HCT116 (cell line): ENCODE data around the gene ZC3H12C. TPM values are rescaled to one million over a fixed set of nuclear protein-coding genes. Genes with fewer than 3 reads are reported as not detected.

Source experiments
- ATAC-seq: fragments of 200-7000 bp; cut with Tn5 transposase; 2 replicates; pipeline ENCODE4 v1.9.1; 2020; ENCODE audit warnings: mild to moderate bottlenecking, moderate library complexity
- BruUV-seq: library from RNA; stranded (reverse); fragments of 400-500 nt; replicated peaks from 2 replicates; lab custom pipeline; 2021; lab: Mats Ljungman, UMichigan
- CTCF ChIA-PET: fragments of 300-600 bp; sonication (Branson Sonifier 250); formaldehyde crosslinking; loops from one replicate; lab custom pipeline; 2021; ENCODE audit warnings: antibody characterized with exemption; lab: Charles Lee
- POLR2A ChIA-PET: fragments of 300-600, 350-600 bp; sonication (Branson Sonifier 250); formaldehyde crosslinking; loops from one replicate; lab custom pipeline; 2021; ENCODE audit warnings: antibody characterized with exemption; lab: Charles Lee
- RAD21 ChIA-PET, 2 experiments: fragments of 300-600 bp; sonication (Branson Sonifier 250); formaldehyde crosslinking; loops; one replicate each; lab custom pipeline; 2023; ENCODE audit warnings: low total read pairs in 2 of 2; ENCODE audit not compliant: uncharacterized antibody in 2 of 2, unreplicated experiment in 2 of 2, low non-redundant PET in 1 of 2; lab: Charles Lee
- DNase-seq: peaks from one replicate; pipeline ENCODE4 v3.0.0-alpha.2; 2010; ENCODE audit warnings: low read depth, low spot score
- H2AFZ ChIP-seq: fragments of 200-600 bp; shearing (Covaris generic), sonication (generic); 2 replicates; pipeline ENCODE4 v1.6.1; 2017; ENCODE audit warnings: low read depth, mixed run types, mixed read lengths, antibody characterized with exemption, low read length; ENCODE audit not compliant: poor library complexity, severe bottlenecking
- H3K27ac ChIP-seq: 2 replicates; pipeline ENCODE4 v1.5.1; 2012; ENCODE audit warnings: low read depth, low read length
- H3K27me3 ChIP-seq: fragments of 200-600 bp; sonication (generic); 2 replicates; pipeline ENCODE4 v1.6.1; 2016; ENCODE audit warnings: mixed run types, low read length, mixed read lengths; ENCODE audit not compliant: insufficient read depth
- H3K36me3 ChIP-seq, 2 experiments: fragments of 200-500 bp in 1 of 2; fragments of 200-600 bp in 1 of 2; sonication (Bioruptor generic) in 1 of 2; sonication (generic) in 1 of 2; 2 replicates each; pipeline versions ENCODE4 v1.5.1 to v1.6.1; 2014 to 2016; ENCODE audit warnings: low read length in 2 of 2, inconsistent platforms in 1 of 2, mixed read lengths in 1 of 2, mixed run types in 1 of 2; ENCODE audit not compliant: insufficient read depth in 2 of 2, control insufficient read depth in 1 of 2
- H3K4me1 ChIP-seq, 2 experiments: fragments of 200-600 bp in 1 of 2; sonication (generic) in 1 of 2; 2 replicates each; pipeline versions ENCODE4 v1.5.1 to v1.6.1; 2012 to 2017; ENCODE audit warnings: low read length in 2 of 2, inconsistent platforms in 1 of 2, mild to moderate bottlenecking in 1 of 2, mixed read lengths in 1 of 2, mixed run types in 1 of 2, moderate library complexity in 1 of 2; ENCODE audit not compliant: insufficient read depth in 2 of 2, control insufficient read depth in 1 of 2
- H3K4me2 ChIP-seq: fragments of 200-600 bp; sonication (generic); 2 replicates; pipeline ENCODE4 v1.6.1; 2017; ENCODE audit warnings: mixed run types, low read length, mixed read lengths
- H3K4me3 ChIP-seq, 2 experiments: fragments of 200-600 bp in 1 of 2; sonication (generic) in 1 of 2; replicated peaks in 1 of 2; 2 replicates each; pipeline ENCODE4 v1.5.1; 2011 to 2016; ENCODE audit warnings: low read length in 2 of 2, control low read depth in 1 of 2, low read depth in 1 of 2, mild to moderate bottlenecking in 1 of 2, mixed read lengths in 1 of 2, mixed run types in 1 of 2
- H3K79me2 ChIP-seq: fragments of 200-600 bp; sonication (generic); 2 replicates; pipeline ENCODE4 v1.6.1; 2017; ENCODE audit warnings: mild to moderate bottlenecking, mixed run types, low read length, moderate library complexity, mixed read lengths; ENCODE audit not compliant: insufficient read depth
- H3K9ac ChIP-seq: fragments of 200-600 bp; sonication (generic); 2 replicates; pipeline ENCODE4 v1.6.1; 2016; ENCODE audit warnings: low read length, mixed read lengths
- H3K9me2 ChIP-seq: fragments of 200-600 bp; sonication (generic), shearing (Covaris generic); 2 replicates; pipeline ENCODE4 v1.6.1; 2017; ENCODE audit warnings: mixed run types, mild to moderate bottlenecking, moderate library complexity; ENCODE audit not compliant: insufficient read depth
- H3K9me3 ChIP-seq, 2 experiments: fragments of 200-500 bp in 1 of 2; fragments of 200-600 bp in 1 of 2; sonication (Bioruptor generic) in 1 of 2; sonication (generic) in 1 of 2; 2 replicates each; pipeline ENCODE4 v1.6.1; 2014 to 2017; ENCODE audit warnings: low read length in 2 of 2, mixed read lengths in 2 of 2, inconsistent platforms in 1 of 2, low read depth in 1 of 2, mild to moderate bottlenecking in 1 of 2, mixed run types in 1 of 2, moderate library complexity in 1 of 2; ENCODE audit not compliant: control insufficient read depth in 1 of 2, insufficient read depth in 1 of 2
- H4K20me1 ChIP-seq: fragments of 200-600 bp; sonication (generic), shearing (Covaris generic); 2 replicates; pipeline ENCODE4 v1.6.1; 2017; ENCODE audit warnings: mixed run types, mild to moderate bottlenecking, moderate library complexity; ENCODE audit not compliant: insufficient read depth
- CTCF ChIP-seq, 3 experiments: fragments of 200-600 bp in 1 of 3; sonication (generic) in 1 of 3; IDR thresholded peaks in 2 of 3; conservative IDR thresholded peaks in 1 of 3; 2 replicates each; pipeline ENCODE4 v1.5.1; 2012 to 2017; ENCODE audit warnings: low read depth in 2 of 3, low read length in 2 of 3, antibody characterized with exemption in 1 of 3, borderline replicate concordance in 1 of 3, control low read depth in 1 of 3, mild to moderate bottlenecking in 1 of 3, mixed read lengths in 1 of 3, mixed run types in 1 of 3, moderate library complexity in 1 of 3; ENCODE audit not compliant: insufficient read depth in 1 of 3
- EGR1 ChIP-seq: IDR thresholded peaks from 2 replicates; pipeline ENCODE4 v1.6.1; 2012; ENCODE audit warnings: low read depth
- EZH2phosphoT487 ChIP-seq: fragments of 200-600 bp; IDR thresholded peaks from 2 replicates; pipeline ENCODE4 v1.6.1; 2018; ENCODE audit warnings: antibody characterized with exemption, borderline replicate concordance
- RAD21 ChIP-seq: IDR thresholded peaks from 2 replicates; pipeline ENCODE4 v1.6.1; 2012; ENCODE audit warnings: low read depth, mild to moderate bottlenecking
- REST ChIP-seq: IDR thresholded peaks from 2 replicates; pipeline ENCODE4 v1.6.1; 2012; ENCODE audit warnings: low read depth
- SP1 ChIP-seq: IDR thresholded peaks from 2 replicates; pipeline ENCODE4 v1.6.1; 2012; ENCODE audit warnings: low read depth
- TCF7L2 ChIP-seq: IDR thresholded peaks from 2 replicates; pipeline ENCODE4 v1.7.0; 2011; ENCODE audit warnings: borderline replicate concordance, inconsistent platforms; ENCODE audit not compliant: insufficient read depth, insufficient read length; ENCODE audit errors: extremely low read depth
- ZNF274 ChIP-seq: fragments of 200-500 bp; sonication (Bioruptor generic); IDR thresholded peaks from 2 replicates; pipeline ENCODE4 v1.6.1; 2014; ENCODE audit warnings: mild to moderate bottlenecking, low read depth, low read length, inconsistent platforms
- intact Hi-C: fragments of 100-400 bp; cut with micrococcal nuclease; formaldehyde crosslinking; loops from 2 replicates; pipeline ENCODE4 v1.10.0; 2022
- total RNA-seq: library from RNA; stranded (reverse); gene quantifications from one replicate; pipeline ENCODE4 v1.2.1, GENCODE V29; 2021; ENCODE audit not compliant: unreplicated experiment

Gene ZC3H12C
- total RNA-seq, 1 experiment from 2014 or later, result 10.2 TPM

- H3K4me2 ChIP-seq, result peak overlapping the region; percentile 18; the same call in 1 of the 2 replicates
- RAD21 ChIA-PET, result no interaction called here
- ATAC-seq (peak; percentile 36), DNase-seq (no peak)
- H3K27ac ChIP-seq, result no peak overlapping the region
- CTCF ChIA-PET, result no interaction called here
- intact Hi-C loops, result no loop called here
- H3K36me3 ChIP-seq, result no peaks in the 10 kb centered on the region
- no peak overlapping the region for H2AFZ ChIP-seq
- POLR2A ChIA-PET, result no interaction called here
- no peak overlapping the region for H3K9ac ChIP-seq
- H3K27me3 ChIP-seq, result no peaks in the 10 kb centered on the region
- H3K4me3 ChIP-seq, result no peak overlapping the region
- H3K79me2 ChIP-seq, result peaks cover 23% of the 10 kb centered on the region; the same call in 1 of the 2 replicates
- BruUV-seq, result no TSS peak
- no peaks in the 10 kb centered on the region for H4K20me1 ChIP-seq
- H3K4me1 ChIP-seq, result peaks cover 12 to 15% of the 10 kb centered on the region in 2 experiments; a peak in 2 of 4 replicates
- no peak for TF ChIP-seq RAD21
- TF ChIP-seq TCF7L2, result no peak
- no peak for TF ChIP-seq REST
- TF ChIP-seq EGR1, result no peak
- no peaks in the 10 kb centered on the region for H3K9me2 ChIP-seq
- no peaks in the 10 kb centered on the region for H3K9me3 ChIP-seq
These were observed 32.4 kb downstream of the ZC3H12C start for GRCh38 chr11:110125632-110126031.

- CTCF ChIA-PET, result no interaction called here
- no peaks in the 10 kb centered on the region for H4K20me1 ChIP-seq
- POLR2A ChIA-PET, result no interaction called here
These were observed 33.7 kb downstream of the ZC3H12C start for GRCh38 chr11:110126936-110127335.

More at GRCh38 chr11:110126936-110127335, 33.7 kb downstream of the ZC3H12C start:
- Histone ChIP-seq H2AFZ (no peak overlapping the region), H3K4me3 (no peak overlapping the region), H3K79me2 (peaks cover 23% of the 10 kb centered on the region; the same call in 1 of the 2 replicates), H3K27me3 (no peaks in the 10 kb centered on the region), H3K27ac (no peak overlapping the region), H3K4me2 (no peak overlapping the region), H3K4me1 (peaks cover 6% of the 10 kb centered on the region in 2 experiments; a peak in 2 of 4 replicates), H3K36me3 (no peaks in the 10 kb centered on the region), H3K9ac (no peak overlapping the region), H3K9me3 (no peaks in the 10 kb centered on the region), H3K9me2 (no peaks in the 10 kb centered on the region)
- RAD21 ChIA-PET, result no interaction called here
- intact Hi-C loops, result no loop called here
- BruUV-seq, result no TSS peak
- TF ChIP-seq CTCF (IDR thresholded peaks at IDR 0.05 in 2 of 3, conservative IDR thresholded peaks at IDR 0.05 in 1 of 3; ENCODE audit: borderline replicate concordance in 1 of 3, insufficient read depth in 1 of 3, low read depth in 2 of 3, low read length in 2 of 3) (no peak), SP1 (no peak), EZH2phosphoT487 (no peak), ZNF274 (no peak)
- no peak for ATAC-seq
- DNase-seq, result no peak
